OCI-LY1 (cell line): ENCODE data around the gene ATXN1.
A peak's percentile ranks its signal among the peaks of the same experiment; 100 is the strongest.

Source experiments
- H2AFZ ChIP-seq: fragments of 200-600 bp; sonication (generic), shearing (Covaris generic); 2 replicates; pipeline ENCODE4 v1.6.0; 2014; ENCODE audit warnings: antibody characterized with exemption, mild to moderate bottlenecking, low read length
- H3F3A ChIP-seq: fragments of 200-600 bp; sonication (generic), shearing (Covaris generic); 2 replicates; pipeline ENCODE4 v1.6.0; 2014; ENCODE audit warnings: mild to moderate bottlenecking, antibody characterized with exemption, low read length, moderate library complexity; ENCODE audit not compliant: insufficient read depth
- H3K27ac ChIP-seq: fragments of 200-600 bp; sonication (generic); 2 replicates; pipeline ENCODE4 v1.5.1; 2014; ENCODE audit warnings: low read length, mixed run types, mild to moderate bottlenecking, low read depth; ENCODE audit not compliant: poor library complexity, severe bottlenecking
- H3K27me3 ChIP-seq: fragments of 200-600 bp; sonication (generic); 2 replicates; pipeline ENCODE4 v1.6.0; 2014; ENCODE audit warnings: antibody characterized with exemption, mild to moderate bottlenecking, low read length, moderate library complexity; ENCODE audit not compliant: insufficient read depth
- H3K36me3 ChIP-seq: fragments of 200-600 bp; sonication (generic); 2 replicates; pipeline ENCODE4 v1.6.1; 2014; ENCODE audit warnings: mild to moderate bottlenecking, antibody characterized with exemption, low read length, moderate library complexity, mixed read lengths; ENCODE audit not compliant: insufficient read depth
- H3K4me1 ChIP-seq: fragments of 200-600 bp; sonication (generic); 2 replicates; pipeline ENCODE4 v1.5.1; 2014; ENCODE audit warnings: mild to moderate bottlenecking, low read length, moderate library complexity; ENCODE audit not compliant: insufficient read depth, severe bottlenecking
- H3K4me2 ChIP-seq: fragments of 200-600 bp; sonication (generic), shearing (Covaris generic); 2 replicates; pipeline ENCODE4 v1.6.1; 2014; ENCODE audit warnings: low read length
- H3K4me3 ChIP-seq: fragments of 200-600 bp; sonication (generic); 2 replicates; pipeline ENCODE4 v1.5.1; 2014; ENCODE audit warnings: low read length, low read depth, mild to moderate bottlenecking, mixed read lengths; ENCODE audit not compliant: poor library complexity, severe bottlenecking
- H3K79me2 ChIP-seq: fragments of 200-600 bp; shearing (Covaris generic); 2 replicates; pipeline ENCODE4 v1.6.1; 2016; ENCODE audit warnings: mixed run types, low read length, mixed read lengths; ENCODE audit not compliant: insufficient read depth
- H3K9ac ChIP-seq: fragments of 200-600 bp; sonication (generic), shearing (Covaris generic); 2 replicates; pipeline ENCODE4 v1.6.1; 2014; ENCODE audit warnings: mild to moderate bottlenecking, low read length, mixed read lengths
- H3K9me2 ChIP-seq: fragments of 200-600 bp; sonication (generic), shearing (Covaris generic); 2 replicates; pipeline ENCODE4 v1.6.1; 2014; ENCODE audit warnings: low read depth, mild to moderate bottlenecking, low read length, mixed read lengths
- H3K9me3 ChIP-seq: fragments of 200-600 bp; shearing (Covaris generic); 2 replicates; pipeline ENCODE4 v1.6.1; 2014; ENCODE audit warnings: low read length, mixed read lengths
- H4K20me1 ChIP-seq: fragments of 200-600 bp; sonication (generic), shearing (Covaris generic); 2 replicates; pipeline ENCODE4 v1.6.0; 2016; ENCODE audit warnings: mild to moderate bottlenecking, low read length; ENCODE audit not compliant: insufficient read depth
- CTCF ChIP-seq: fragments of 200-600 bp; sonication (generic), shearing (Covaris generic); IDR thresholded peaks from 2 replicates; pipeline ENCODE4 v1.5.1; 2017; ENCODE audit warnings: mild to moderate bottlenecking, antibody characterized with exemption, low read length, moderate library complexity, mixed read lengths
- EZH2 ChIP-seq: fragments of 200-600 bp; sonication (generic), shearing (Covaris generic); IDR thresholded peaks from 2 replicates; pipeline ENCODE4 v1.8.0; 2017; ENCODE audit warnings: borderline replicate concordance, mixed run types, mild to moderate bottlenecking, antibody characterized with exemption, low read length, moderate library complexity, mixed read lengths

ATXN1 gene

GRCh38 chr6:16316741-16317251 is 444.5 kb downstream of the ATXN1 start:
- Histone ChIP-seq H3K9me2 (no peaks in the 10 kb centered on the region), H3K9me3 (no peaks in the 10 kb centered on the region), H3K27me3 (no peaks in the 10 kb centered on the region)

GRCh38 chr6:16314296-16314695 is 447.0 kb downstream of the ATXN1 start:
- no peak for TF ChIP-seq CTCF
- TF ChIP-seq EZH2: no peak
- Histone ChIP-seq H3F3A (no peaks in the 10 kb centered on the region), H3K27me3 (no peaks in the 10 kb centered on the region), H3K9me2 (no peaks in the 10 kb centered on the region), H2AFZ (no peak overlapping the region), H3K9ac (no peak overlapping the region), H3K4me2 (no peak overlapping the region), H3K27ac (no peak overlapping the region), H3K36me3 (no peaks in the 10 kb centered on the region), H3K9me3 (no peaks in the 10 kb centered on the region), H4K20me1 (no peaks in the 10 kb centered on the region), H3K79me2 (no peaks in the 10 kb centered on the region), H3K4me1 (peaks cover under 1% of the 10 kb centered on the region), H3K4me3 (no peak overlapping the region)

More at GRCh38 chr6:16316741-16317251, 444.5 kb downstream of the ATXN1 start:
- H3F3A ChIP-seq: no peaks in the 10 kb centered on the region
- H3K4me3 ChIP-seq: no peak overlapping the region
- no peak overlapping the region for H3K4me2 ChIP-seq
- no peaks in the 10 kb centered on the region for H4K20me1 ChIP-seq
- no peaks in the 10 kb centered on the region for H3K36me3 ChIP-seq
- peaks cover 11% of the 10 kb centered on the region for H3K4me1 ChIP-seq
- TF ChIP-seq CTCF (peak; percentile 53), EZH2 (no peak)
- no peaks in the 10 kb centered on the region for H3K79me2 ChIP-seq
- H2AFZ ChIP-seq: no peak overlapping the region
- H3K9ac ChIP-seq: no peak overlapping the region
- no peak overlapping the region for H3K27ac ChIP-seq

- H3K27me3 ChIP-seq: no peaks in the 10 kb centered on the region
- no peaks in the 10 kb centered on the region for H3K9me2 ChIP-seq
- no peak overlapping the region for H3K9ac ChIP-seq
- H3K79me2 ChIP-seq: no peaks in the 10 kb centered on the region
- no peaks in the 10 kb centered on the region for H4K20me1 ChIP-seq
- no peaks in the 10 kb centered on the region for H3F3A ChIP-seq
- no peak overlapping the region for H3K4me2 ChIP-seq
- no peak overlapping the region for H2AFZ ChIP-seq
- no peak overlapping the region for H3K27ac ChIP-seq
- H3K4me3 ChIP-seq: no peak overlapping the region
- H3K9me3 ChIP-seq: no peaks in the 10 kb centered on the region
- TF ChIP-seq EZH2: no peak
- no peak for TF ChIP-seq CTCF
- H3K36me3 ChIP-seq: no peaks in the 10 kb centered on the region
- H3K4me1 ChIP-seq: no peaks in the 10 kb centered on the region
Measured at GRCh38 chr6:16313732-16314131, 447.5 kb downstream of the ATXN1 start.
